GDM1 (cell line): ENCODE data around the gene ZNF468.
"Not testable (repeated sequence)": the region's sequence is repeated elsewhere in the genome, so short reads cannot be mapped to it uniquely, and the experiment has no call there.

Source experiments
- DNase-seq: peaks from one replicate; lab custom pipeline; 2025; lab: John Stamatoyannopoulos, UW

The ZNF468 gene

GRCh38 chr19:52825765-52826164, 31.7 kb downstream of the ZNF468 start:
- no peak for DNase-seq

GRCh38 chr19:52823676-52824075, 33.7 kb downstream of the ZNF468 start:
- no peak for DNase-seq

- DNase-seq: peak; percentile 59
Observed at GRCh38 chr19:52821204-52821960, 36.0 kb downstream of the ZNF468 start, which contains the start of gene ZNF28. Gene ZNF28 (minus strand): TSS chr19:52821633. CDS start chr19:52817958, 3,675 bp downstream.

GRCh38 chr19:52820472-52821203, 36.8 kb downstream of the ZNF468 start:
- not testable (repeated sequence) for DNase-seq

GRCh38 chr19:52809801-52810200, 47.6 kb downstream of the ZNF468 start:
- DNase-seq: no peak

GRCh38 chr19:52799950-52800640, 57.3 kb downstream of the ZNF468 start:
- DNase-seq: not testable (repeated sequence)

- no peak for DNase-seq
Observed at GRCh38 chr19:52789440-52789839, 68.0 kb downstream of the ZNF468 start.
